Prostate gland (tissue), 2 donors: ENCODE data around the gene CHRNA9.

Experiments
- CTCF ChIP-seq, 4 experiments: fragments of 200-600 bp in 2 of 4; fragments of 450-650 bp in 2 of 4; sonication (generic) in 2 of 4; IDR thresholded peaks; 1 replicate in 3 of 4; 2 replicates in 1 of 4; pipeline ENCODE4 v1.5.1; 2016 to 2019; ENCODE audit warnings: antibody characterized with exemption in 4 of 4, mild to moderate bottlenecking in 2 of 4, moderate library complexity in 2 of 4
- POLR2A ChIP-seq: fragments of 450-650 bp; IDR thresholded peaks from one replicate; pipeline ENCODE4 v1.6.1; 2016; ENCODE audit warnings: antibody characterized with exemption, mild to moderate bottlenecking
- POLR2AphosphoS5 ChIP-seq: sonication (generic); formaldehyde crosslinking; IDR thresholded peaks from one replicate; pipeline ENCODE4 v1.6.1; 2017; ENCODE audit warnings: antibody characterized with exemption

DNA sequence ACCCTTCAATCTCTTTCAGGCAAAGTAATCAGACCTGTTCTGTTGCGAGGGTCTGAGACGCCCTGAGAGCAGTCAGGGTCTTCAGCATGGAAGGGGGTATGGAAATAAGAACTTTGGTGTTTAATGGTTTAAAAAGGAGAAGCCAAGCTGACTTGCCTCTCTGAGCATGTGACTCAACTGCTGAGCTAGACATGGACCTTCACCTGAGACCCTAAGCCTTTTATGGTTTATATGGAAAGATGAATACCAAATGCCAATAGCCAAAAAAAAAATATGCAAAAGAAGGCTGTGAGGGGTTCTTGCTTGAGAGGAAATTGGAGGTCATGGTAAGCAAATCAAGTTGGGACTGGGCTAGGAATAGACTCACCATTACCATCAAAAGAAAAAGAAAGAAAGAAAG is 30.6 kb downstream of the CHRNA9 start:
- no peak for TF ChIP-seq CTCF (IDR thresholded peaks at IDR 0.05)
- no peak for TF ChIP-seq POLR2A
- no peak for TF ChIP-seq POLR2AphosphoS5
